ENCODE measurements around the gene SCUBE1. TPM values are rescaled to one million over a fixed set of nuclear protein-coding genes. Genes with fewer than 3 reads are reported as not detected.
A peak's percentile ranks its signal among the peaks of the same experiment; 100 is the strongest.

Gene SCUBE1
- total and polyA plus RNA-seq, 5 experiments from 2014 or later: not detected

DNA sequence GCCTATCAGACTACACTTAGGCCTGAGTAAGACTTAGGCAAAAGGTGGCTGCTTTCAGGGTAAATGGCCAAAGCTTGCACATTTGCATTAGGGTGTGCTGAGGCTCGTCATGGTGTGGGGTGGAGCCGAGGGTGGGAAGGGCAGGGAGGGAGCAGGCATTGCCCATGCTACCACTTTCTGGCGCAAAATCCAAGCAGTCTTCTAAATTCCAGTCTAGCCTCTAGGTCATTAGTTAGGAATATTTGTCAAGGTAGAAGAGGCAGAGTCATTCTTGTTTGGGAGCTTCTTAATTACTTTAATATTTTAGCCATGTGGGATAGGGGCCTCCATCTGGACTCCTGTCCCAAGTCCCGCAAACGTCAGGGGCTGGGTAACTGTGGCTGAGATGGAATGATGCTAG lies 28.6 kb downstream of the SCUBE1 start:
- H3K9me3 Mint-ChIP-seq: no peaks in the 10 kb centered on the region

DNA sequence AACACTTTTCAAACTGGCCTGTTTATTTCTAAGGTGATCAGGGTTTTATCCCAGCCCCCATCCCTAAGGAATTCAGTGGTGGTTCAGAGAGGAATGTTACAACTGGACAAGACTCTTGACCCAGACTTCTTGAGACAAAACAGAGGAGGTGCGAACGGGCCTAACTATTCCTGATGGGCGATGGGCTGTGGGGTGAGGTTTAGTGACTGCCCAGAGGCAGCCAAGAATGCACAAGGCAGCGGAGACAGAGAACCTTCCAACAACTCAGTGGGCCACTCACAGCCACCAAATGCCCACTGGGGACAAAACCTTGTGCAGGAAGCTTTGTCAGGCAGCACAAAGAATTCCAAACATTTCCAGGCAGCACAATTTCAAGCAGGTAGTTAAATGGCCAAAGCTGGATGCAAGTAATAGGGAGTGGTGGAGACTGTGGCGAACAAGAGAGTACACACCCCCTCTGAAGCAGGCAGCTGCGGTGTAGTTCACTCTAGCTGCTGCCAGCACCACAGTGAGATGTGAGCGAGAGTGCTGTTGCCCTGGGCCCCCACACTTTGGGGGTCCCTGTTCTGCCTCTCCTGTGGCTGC lies 29.2 kb downstream of the SCUBE1 start:
- Mint-ChIP-seq H3K4me1 (no peaks in the 10 kb centered on the region), H3K27ac (no peak overlapping the region), H3K27me3 (peaks cover 0 to 9% (median 2%) of the 10 kb centered on the region in 5 donors), H3K9me3 (no peaks in the 10 kb centered on the region), H3K36me3 (no peaks in the 10 kb centered on the region), H3K4me3 (no peak overlapping the region)
- POLR2A ChIA-PET: no interaction called here
- ATAC-seq: no peak
- DNase-seq: peak in 1 of 10 donors; percentile 26

More for the DNA sequence above, 28.6 kb downstream of the SCUBE1 start:
- H3K36me3 Mint-ChIP-seq: no peaks in the 10 kb centered on the region
- H3K4me1 Mint-ChIP-seq: no peaks in the 10 kb centered on the region
- POLR2A ChIA-PET: no interaction called here
- H3K27ac Mint-ChIP-seq: no peak overlapping the region
- peaks cover 0 to 9% (median 2%) of the 10 kb centered on the region in 5 donors for H3K27me3 Mint-ChIP-seq
- DNase-seq: peak in 1 of 10 donors; percentile 30
- no peak overlapping the region for H3K4me3 Mint-ChIP-seq
- ATAC-seq: no peak

DNA sequence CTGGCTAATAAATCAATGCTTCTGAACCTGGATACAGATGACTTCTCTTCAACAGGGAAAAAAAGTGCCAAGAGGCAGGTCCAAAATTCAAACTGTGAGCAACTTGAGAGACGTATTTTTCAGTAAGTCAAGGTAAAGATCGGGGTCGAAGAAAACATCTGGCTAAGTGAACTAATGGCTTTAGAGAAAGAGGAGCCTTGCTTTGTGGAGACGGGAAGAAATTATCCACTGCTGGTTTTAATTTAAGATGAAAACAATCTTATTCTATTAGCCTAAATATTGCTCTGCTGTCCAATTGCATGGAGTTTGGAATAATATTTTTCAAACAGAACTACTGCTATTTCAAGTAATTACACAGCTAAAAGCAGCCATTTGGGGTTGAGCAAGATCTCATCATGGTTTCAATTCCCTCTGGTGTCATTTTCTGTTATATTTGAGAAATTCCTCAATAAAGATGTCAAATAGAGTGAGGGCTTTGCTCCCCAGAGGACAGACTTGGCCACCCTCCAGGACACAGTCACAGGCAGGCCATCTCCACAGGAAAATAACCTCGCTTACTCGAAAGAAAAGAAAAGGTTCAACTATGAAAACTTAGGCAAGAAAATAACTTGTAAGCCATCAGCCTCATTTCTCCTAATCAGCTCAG lies 29.8 kb downstream of the SCUBE1 start:
- no peak for DNase-seq
- POLR2A ChIA-PET: no interaction called here
- H3K4me1 Mint-ChIP-seq: no peaks in the 10 kb centered on the region

DNA sequence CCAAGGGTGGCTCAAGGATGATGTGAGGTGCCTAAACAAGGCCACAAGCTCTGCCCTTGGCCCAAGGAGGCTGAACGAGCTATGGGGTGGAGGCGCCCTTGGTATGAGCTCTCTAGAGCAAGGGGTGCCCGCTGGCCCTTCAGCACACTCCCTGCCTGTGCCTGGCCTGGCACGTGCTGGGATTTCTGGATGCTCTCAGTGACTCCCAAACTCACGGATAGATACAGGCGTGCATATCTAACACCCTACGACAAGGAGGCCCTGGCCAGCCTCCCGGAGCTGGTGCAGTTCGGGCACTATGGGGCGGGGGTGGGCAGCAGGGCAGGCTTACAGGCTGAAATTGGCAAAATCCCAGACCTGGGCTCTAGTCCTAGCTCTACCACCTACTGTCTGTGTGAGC lies 30.6 kb downstream of the SCUBE1 start:
- ATAC-seq (no peak), DNase-seq (no peak)
- POLR2A ChIA-PET: interaction anchor here (0.5 kb wide), 1 partner anchor 12 kb away, joined by 4 read pairs; no protein-coding TSS in a partner anchor
- Mint-ChIP-seq H3K27ac (no peak overlapping the region), H3K4me1 (no peaks in the 10 kb centered on the region), H3K36me3 (no peaks in the 10 kb centered on the region), H3K9me3 (no peaks in the 10 kb centered on the region), H3K27me3 (peaks cover 0 to 9% (median 2%) of the 10 kb centered on the region in 5 donors), H3K4me3 (no peak overlapping the region)

More for the DNA sequence above, 29.8 kb downstream of the SCUBE1 start:
- no peaks in the 10 kb centered on the region for H3K9me3 Mint-ChIP-seq
- H3K27me3 Mint-ChIP-seq: peaks cover 0 to 9% (median 2%) of the 10 kb centered on the region in 5 donors
- ATAC-seq: no peak
- peak overlapping the region in 1 of 10 donors; percentile 13 for H3K27ac Mint-ChIP-seq
- no peak overlapping the region for H3K4me3 Mint-ChIP-seq
- H3K36me3 Mint-ChIP-seq: no peaks in the 10 kb centered on the region

DNA sequence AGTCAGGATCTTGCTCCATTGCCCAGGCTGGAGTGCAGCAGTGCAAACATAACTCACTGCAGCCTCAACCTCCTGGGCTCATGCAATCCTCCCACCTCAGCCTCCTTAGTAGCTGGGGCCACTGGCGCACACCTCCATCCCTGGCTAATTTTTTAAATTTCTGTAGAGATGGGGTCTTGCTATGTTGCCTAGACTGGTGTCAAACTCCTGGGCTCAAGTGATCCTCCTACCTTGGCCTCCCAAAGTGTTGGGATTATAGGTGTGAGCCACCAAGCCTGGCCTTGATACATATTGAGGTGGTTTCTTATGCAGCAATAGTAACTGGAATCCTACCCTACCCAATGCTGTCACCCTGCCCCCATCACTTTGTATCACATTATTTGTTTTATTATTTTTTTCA lies 32.4 kb downstream of the SCUBE1 start:
- H3K36me3 Mint-ChIP-seq: no peaks in the 10 kb centered on the region
- no peaks in the 10 kb centered on the region for H3K4me1 Mint-ChIP-seq
- peaks cover 0 to 10% (median 2%) of the 10 kb centered on the region in 5 donors for H3K27me3 Mint-ChIP-seq
- no peak for ATAC-seq
- no peak overlapping the region for H3K27ac Mint-ChIP-seq
- H3K4me3 Mint-ChIP-seq: no peak overlapping the region
- H3K9me3 Mint-ChIP-seq: no peaks in the 10 kb centered on the region
- no peak for DNase-seq
- POLR2A ChIA-PET: no interaction called here

DNA sequence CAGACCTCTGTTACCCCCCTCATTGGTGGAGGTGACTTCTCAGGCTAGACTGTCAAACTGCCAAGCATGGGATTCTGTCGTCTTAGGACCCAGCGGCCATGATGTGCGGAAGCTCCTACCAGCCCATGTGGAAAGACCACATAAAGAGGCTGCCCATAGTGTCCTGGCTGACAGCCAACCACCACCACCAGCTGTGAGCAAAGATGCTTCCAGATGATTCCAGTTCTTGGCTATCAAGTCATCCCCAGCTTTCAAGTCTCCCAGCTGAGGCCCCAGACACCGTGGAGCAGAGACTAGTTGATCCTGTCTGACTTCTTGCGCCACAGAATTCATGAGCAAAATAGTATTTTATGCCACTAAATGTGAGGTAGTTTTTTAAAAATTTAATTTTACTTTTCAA lies 32.9 kb downstream of the SCUBE1 start:
- Mint-ChIP-seq H3K27ac (no peak overlapping the region), H3K36me3 (no peaks in the 10 kb centered on the region), H3K4me3 (no peak overlapping the region), H3K4me1 (no peaks in the 10 kb centered on the region), H3K27me3 (peaks cover 0 to 10% (median 2%) of the 10 kb centered on the region in 5 donors), H3K9me3 (no peaks in the 10 kb centered on the region)
- POLR2A ChIA-PET: no interaction called here
- DNase-seq: no peak
- no peak for ATAC-seq

DNA sequence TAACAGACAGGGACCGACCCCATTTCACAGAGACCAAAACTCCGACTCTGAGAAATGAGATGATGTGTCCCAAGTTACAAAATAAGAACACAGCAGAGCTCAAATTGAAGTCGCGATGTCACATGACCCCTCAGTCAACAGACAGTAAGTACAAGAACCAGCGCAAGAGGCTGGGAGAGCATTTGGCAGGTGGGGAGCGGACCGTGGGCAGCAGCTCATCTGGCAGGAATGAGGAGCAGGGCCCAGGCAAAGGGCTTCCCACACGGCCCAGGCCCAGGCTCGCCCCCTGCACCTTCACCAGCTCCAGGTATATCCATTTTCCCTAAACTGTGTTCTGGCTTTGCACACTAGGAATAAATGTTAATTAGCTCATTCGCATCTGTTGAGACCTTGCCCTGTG lies 34.3 kb downstream of the SCUBE1 start:
- ATAC-seq (no peak), DNase-seq (no peak)
- POLR2A ChIA-PET: no interaction called here
- Mint-ChIP-seq H3K27ac (no peak overlapping the region), H3K9me3 (no peaks in the 10 kb centered on the region), H3K4me3 (no peak overlapping the region), H3K36me3 (no peaks in the 10 kb centered on the region), H3K27me3 (peaks cover 0 to 10% (median 2%) of the 10 kb centered on the region in 5 donors), H3K4me1 (no peaks in the 10 kb centered on the region)

DNA sequence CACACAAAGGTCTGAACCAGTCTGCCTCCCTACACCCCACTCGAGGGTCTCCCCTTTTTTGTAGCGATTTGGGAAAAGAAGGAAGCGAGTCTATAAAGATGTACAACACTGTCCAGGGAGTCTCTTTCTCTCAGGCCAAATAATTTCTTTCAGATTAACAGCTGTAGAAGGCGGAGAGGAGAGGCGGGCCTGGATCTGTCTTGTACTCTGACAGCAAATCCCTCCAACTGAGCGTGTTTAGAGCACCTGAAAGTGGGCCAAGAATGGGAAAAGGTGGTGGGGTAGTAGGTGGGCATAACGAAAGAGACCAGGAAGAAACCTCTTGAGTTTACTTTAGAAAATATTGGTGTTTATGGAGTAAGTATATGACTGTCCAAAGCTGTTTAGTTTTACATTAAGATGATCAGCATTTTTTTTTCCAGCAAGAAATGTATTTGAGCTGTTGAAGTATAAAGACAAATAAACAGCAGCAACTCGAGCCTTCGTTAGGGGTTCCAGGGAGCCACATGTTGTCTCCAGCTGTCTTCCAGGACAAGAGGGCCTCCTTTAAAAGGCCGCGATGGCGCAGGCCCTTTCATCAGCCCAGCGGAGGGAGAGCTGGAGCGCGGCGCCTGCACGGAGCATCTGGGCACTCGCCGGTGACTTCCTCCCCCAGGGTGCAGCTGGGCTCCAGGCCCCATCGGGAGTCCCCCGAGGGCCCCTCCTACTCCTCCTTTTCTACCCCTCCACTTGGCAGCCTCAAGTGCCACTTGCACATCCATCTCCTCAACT lies 34.9 kb downstream of the SCUBE1 start:
- H3K36me3 Mint-ChIP-seq: no peaks in the 10 kb centered on the region
- DNase-seq (no peak), ATAC-seq (no peak)
- POLR2A ChIA-PET: no interaction called here
- H3K27me3 Mint-ChIP-seq: peaks cover 0 to 10% (median 2%) of the 10 kb centered on the region in 5 donors
- H3K27ac Mint-ChIP-seq: peak overlapping the region in 1 of 10 donors; percentile 61
- no peaks in the 10 kb centered on the region for H3K9me3 Mint-ChIP-seq
- H3K4me1 Mint-ChIP-seq: no peaks in the 10 kb centered on the region
- H3K4me3 Mint-ChIP-seq: no peak overlapping the region

DNA sequence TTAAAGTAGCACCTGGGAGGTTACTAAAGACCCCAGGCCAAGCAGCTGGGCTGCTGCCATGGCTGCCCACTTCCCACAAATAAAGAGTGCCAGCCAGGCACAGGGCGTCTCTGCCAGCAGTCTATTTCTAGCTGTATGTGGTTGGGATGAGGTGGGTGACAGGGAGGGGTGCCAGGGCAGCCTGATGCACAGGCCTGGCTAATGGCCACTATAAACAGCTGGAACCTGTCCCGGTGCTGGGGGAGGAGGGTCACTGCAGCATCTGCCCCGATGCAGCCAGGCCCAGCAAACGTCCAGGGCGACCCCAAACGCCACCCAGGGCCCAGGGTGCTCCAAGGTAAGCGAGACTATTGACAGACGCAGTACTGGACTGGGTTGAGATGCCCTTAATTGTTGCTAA lies 37.4 kb downstream of the SCUBE1 start:
- peaks cover 0 to 6% (median 2%) of the 10 kb centered on the region in 5 donors for H3K27me3 Mint-ChIP-seq
- peaks cover 0 to 2% (median 0%) of the 10 kb centered on the region in 4 donors for H3K4me1 Mint-ChIP-seq
- no peaks in the 10 kb centered on the region for H3K9me3 Mint-ChIP-seq
- H3K36me3 Mint-ChIP-seq: no peaks in the 10 kb centered on the region
- POLR2A ChIA-PET: no interaction called here
- ATAC-seq: no peak
- no peak overlapping the region for H3K4me3 Mint-ChIP-seq
- DNase-seq: no peak
- H3K27ac Mint-ChIP-seq: no peak overlapping the region

DNA sequence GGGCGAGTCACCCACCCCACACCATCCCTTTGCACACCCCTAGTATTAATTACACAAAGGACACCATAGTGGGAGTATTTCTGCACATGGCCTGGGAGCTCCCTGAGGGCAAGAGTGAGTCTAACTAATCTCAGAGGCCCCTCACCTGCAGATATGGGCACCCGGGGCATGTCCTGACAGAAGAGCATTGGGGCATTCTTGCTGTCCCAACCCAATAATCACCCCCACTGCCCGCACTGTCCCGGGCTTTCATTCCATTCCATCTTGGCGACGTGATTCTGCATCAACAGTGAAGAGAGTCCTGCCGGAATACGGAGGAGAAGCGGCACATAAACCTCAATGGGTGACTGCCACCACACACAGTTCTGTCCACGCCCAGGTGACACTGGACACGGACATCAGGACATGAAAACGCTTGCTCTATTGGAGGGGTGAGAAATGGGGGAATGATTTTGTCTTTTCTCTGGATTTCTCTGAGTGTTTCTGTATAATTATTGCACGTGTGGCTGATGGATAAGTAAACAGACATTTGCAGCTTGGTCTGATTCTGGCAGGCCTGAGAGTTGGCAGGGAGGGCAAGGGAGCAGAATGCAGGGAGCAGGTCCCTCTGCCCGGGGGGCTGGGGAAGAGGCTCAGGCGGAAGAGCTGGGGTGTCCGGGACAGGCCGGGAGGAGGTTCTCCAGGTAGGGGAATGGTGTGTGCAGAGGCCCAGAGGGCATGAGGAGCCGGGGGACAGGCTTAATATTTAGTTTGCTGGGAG lies 38.2 kb downstream of the SCUBE1 start:
- Mint-ChIP-seq H3K36me3 (no peaks in the 10 kb centered on the region), H3K4me3 (no peak overlapping the region), H3K27me3 (peaks cover 0 to 5% (median under 1%) of the 10 kb centered on the region in 5 donors), H3K9me3 (no peaks in the 10 kb centered on the region), H3K4me1 (peaks cover 0 to 2% (median 0%) of the 10 kb centered on the region in 4 donors), H3K27ac (no peak overlapping the region)
- POLR2A ChIA-PET: interaction anchor here (0.6 kb wide), 1 partner anchor 21 kb away, joined by 5 read pairs; no protein-coding TSS in a partner anchor
- ATAC-seq (no peak), DNase-seq (no peak)

DNA sequence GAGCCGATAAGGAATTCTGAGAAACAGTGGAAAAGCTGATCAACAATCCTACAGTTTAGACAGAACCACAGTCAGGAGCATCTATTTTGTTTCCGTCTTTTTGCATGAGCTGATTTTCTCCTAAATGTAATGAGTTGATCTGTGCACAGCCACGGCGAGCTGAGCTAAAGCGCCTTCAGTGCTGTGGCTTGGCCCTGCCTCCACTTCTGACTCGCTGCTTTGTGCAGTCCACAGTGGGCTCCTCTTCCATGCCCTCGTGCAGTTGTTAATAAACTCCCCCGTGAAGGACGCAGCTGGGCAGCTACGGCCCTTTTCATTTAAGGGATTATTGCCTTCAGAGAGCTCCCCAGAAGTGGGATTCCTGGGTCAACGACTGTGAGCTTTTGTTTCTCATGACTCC lies 39.4 kb downstream of the SCUBE1 start:
- Mint-ChIP-seq H3K36me3 (no peaks in the 10 kb centered on the region), H3K27me3 (peaks cover 0 to 5% (median 0%) of the 10 kb centered on the region in 5 donors), H3K4me3 (no peak overlapping the region), H3K9me3 (no peaks in the 10 kb centered on the region), H3K27ac (no peak overlapping the region), H3K4me1 (peaks cover 0 to 2% (median 0%) of the 10 kb centered on the region in 4 donors)
- ATAC-seq (no peak), DNase-seq (no peak)
- POLR2A ChIA-PET: interaction anchor here (0.5 kb wide), 1 partner anchor 57 kb away, joined by 3 read pairs; no protein-coding TSS in a partner anchor

DNA sequence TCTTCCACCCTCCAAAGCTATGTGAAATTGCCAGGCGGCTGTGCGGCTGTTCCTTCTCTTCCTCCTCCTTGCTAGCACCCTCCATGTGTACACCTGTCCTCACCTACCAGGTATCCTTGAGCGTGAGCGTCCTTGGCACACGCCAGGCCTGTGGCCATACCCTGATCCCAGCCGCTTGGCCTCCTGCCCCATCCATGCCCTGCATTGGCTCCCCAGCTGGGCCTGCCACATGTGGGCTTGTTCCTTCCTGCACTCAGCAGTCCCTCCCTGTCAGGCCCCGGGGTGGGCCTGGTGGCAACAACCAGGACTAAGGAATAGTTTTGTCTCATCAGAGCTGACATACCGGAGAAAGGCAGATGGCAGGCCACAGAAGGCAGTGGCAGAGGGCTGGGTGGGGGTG lies 40.0 kb downstream of the SCUBE1 start:
- Mint-ChIP-seq H3K27me3 (peaks cover 0 to 5% (median 0%) of the 10 kb centered on the region in 5 donors), H3K27ac (no peak overlapping the region), H3K4me3 (no peak overlapping the region), H3K36me3 (no peaks in the 10 kb centered on the region), H3K4me1 (peaks cover 0 to 2% (median 0%) of the 10 kb centered on the region in 4 donors), H3K9me3 (no peaks in the 10 kb centered on the region)
- no peak for ATAC-seq
- POLR2A ChIA-PET: no interaction called here
- DNase-seq: no peak

All from naive thymus-derived CD8-positive, alpha-beta T cell (primary cell).